ENCODE results near the gene CPPED1.

The CPPED1 gene

GRCh38 chr16:12845282-12845681 is 41.6 kb upstream of the CPPED1 start:
- Histone ChIP-seq H3F3A (ENCODE audit: control insufficient read depth, insufficient read depth) (no peaks in the 10 kb centered on the region), H3K4me1 (ENCODE audit: control insufficient read depth, low read length) (no peaks in the 10 kb centered on the region), H3K9me2 (replicated peaks; ENCODE audit: control insufficient read depth, low read length) (no peaks in the 10 kb centered on the region), H3K27me3 (ENCODE audit: control insufficient read depth, low read length) (no peaks in the 10 kb centered on the region), H3K36me3 (ENCODE audit: control insufficient read depth, low read length) (no peaks in the 10 kb centered on the region), H3K4me2 (ENCODE audit: low read length) (no peak overlapping the region), H3K27ac (ENCODE audit: low read depth, low read length) (no peak overlapping the region), H3K79me2 (ENCODE audit: control insufficient read depth, low read length) (no peaks in the 10 kb centered on the region), H3K9me3 (ENCODE audit: control insufficient read depth, insufficient read depth, low read length) (no peaks in the 10 kb centered on the region), H4K20me1 (ENCODE audit: control insufficient read depth, insufficient read depth, low read depth, low read length) (no peaks in the 10 kb centered on the region), H3K4me3 (ENCODE audit: low read length) (no peak overlapping the region)
- no peak for TF ChIP-seq CTCF (IDR thresholded peaks at IDR 0.05; ENCODE audit: low read depth, low read length, poor library complexity, severe bottlenecking)
- TF ChIP-seq EZH2phosphoT487 (IDR thresholded peaks at IDR 0.05; ENCODE audit: borderline replicate concordance, low read length), result no peak

- H3K4me1 ChIP-seq (ENCODE audit: control insufficient read depth, low read length), result no peaks in the 10 kb centered on the region
- H3K27me3 ChIP-seq (ENCODE audit: control insufficient read depth, low read length), result no peaks in the 10 kb centered on the region
- no peaks in the 10 kb centered on the region for H3F3A ChIP-seq (ENCODE audit: control insufficient read depth, insufficient read depth)
- H3K36me3 ChIP-seq (ENCODE audit: control insufficient read depth, low read length), result no peaks in the 10 kb centered on the region
- no peak overlapping the region for H3K4me2 ChIP-seq (ENCODE audit: low read length)
- H3K27ac ChIP-seq (ENCODE audit: low read depth, low read length), result no peak overlapping the region
- TF ChIP-seq EZH2phosphoT487 (IDR thresholded peaks at IDR 0.05; ENCODE audit: borderline replicate concordance, low read length) (no peak), CTCF (IDR thresholded peaks at IDR 0.05; ENCODE audit: low read depth, low read length, poor library complexity, severe bottlenecking) (no peak)
- no peaks in the 10 kb centered on the region for H3K9me2 ChIP-seq (replicated peaks; ENCODE audit: control insufficient read depth, low read length)
- H4K20me1 ChIP-seq (ENCODE audit: control insufficient read depth, insufficient read depth, low read depth, low read length), result no peaks in the 10 kb centered on the region
- no peaks in the 10 kb centered on the region for H3K9me3 ChIP-seq (ENCODE audit: control insufficient read depth, insufficient read depth, low read length)
- no peak overlapping the region for H3K4me3 ChIP-seq (ENCODE audit: low read length)
- no peaks in the 10 kb centered on the region for H3K79me2 ChIP-seq (ENCODE audit: control insufficient read depth, low read length)
These were observed 34.1 kb upstream of the CPPED1 start for GRCh38 chr16:12837756-12838155.

DNA sequence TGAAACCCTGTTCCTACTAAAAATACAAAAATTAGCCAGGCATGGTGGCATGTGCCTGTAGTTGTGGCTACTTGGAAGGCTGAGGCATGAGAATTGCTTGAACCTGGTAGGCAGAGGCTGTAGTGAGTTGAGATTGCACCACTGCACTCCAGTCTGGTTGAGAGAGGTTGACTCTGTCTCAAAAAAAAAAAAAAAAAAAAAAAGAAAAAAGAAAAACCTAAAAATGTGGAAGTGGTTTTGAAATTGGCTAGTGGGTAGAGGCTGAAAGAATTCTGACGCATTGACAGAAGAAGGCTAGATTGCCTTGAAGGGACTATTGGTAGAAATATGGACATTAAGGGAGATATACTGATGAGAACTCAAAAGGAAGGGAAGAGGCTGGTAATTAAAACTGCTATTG is 33.6 kb upstream of the CPPED1 start:
- Histone ChIP-seq H3K27ac (ENCODE audit: low read depth, low read length) (no peak overlapping the region), H3K36me3 (ENCODE audit: control insufficient read depth, low read length) (no peaks in the 10 kb centered on the region), H4K20me1 (ENCODE audit: control insufficient read depth, insufficient read depth, low read depth, low read length) (no peaks in the 10 kb centered on the region), H3K27me3 (ENCODE audit: control insufficient read depth, low read length) (no peaks in the 10 kb centered on the region), H3K79me2 (ENCODE audit: control insufficient read depth, low read length) (no peaks in the 10 kb centered on the region), H3K4me1 (ENCODE audit: control insufficient read depth, low read length) (no peaks in the 10 kb centered on the region), H3K4me3 (ENCODE audit: low read length) (no peak overlapping the region), H3F3A (ENCODE audit: control insufficient read depth, insufficient read depth) (no peaks in the 10 kb centered on the region), H3K9me3 (ENCODE audit: control insufficient read depth, insufficient read depth, low read length) (no peaks in the 10 kb centered on the region), H3K4me2 (ENCODE audit: low read length) (no peak overlapping the region), H3K9me2 (replicated peaks; ENCODE audit: control insufficient read depth, low read length) (no peaks in the 10 kb centered on the region)
- TF ChIP-seq CTCF (IDR thresholded peaks at IDR 0.05; ENCODE audit: low read depth, low read length, poor library complexity, severe bottlenecking) (no peak), EZH2phosphoT487 (IDR thresholded peaks at IDR 0.05; ENCODE audit: borderline replicate concordance, low read length) (no peak)

DNA sequence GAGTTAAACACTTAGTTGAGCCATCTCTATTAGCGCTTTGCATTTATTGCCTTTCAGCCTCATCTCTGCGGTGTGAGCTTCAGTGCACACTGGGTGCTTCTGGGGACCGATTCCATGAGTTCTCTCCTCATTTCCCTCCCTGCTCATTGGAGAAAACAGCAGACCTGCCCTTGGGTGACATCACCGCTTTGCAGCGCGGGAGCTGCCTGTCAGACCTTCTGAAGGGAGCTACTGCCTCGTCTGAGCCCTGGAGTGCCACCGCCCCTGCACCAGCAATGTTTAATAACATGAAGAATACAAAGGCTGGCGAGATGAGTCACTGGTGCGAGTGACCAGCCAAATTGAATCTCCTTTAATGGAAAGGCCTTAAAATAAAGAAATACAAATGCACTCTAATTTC is 30.2 kb upstream of the CPPED1 start:
- TF ChIP-seq EZH2phosphoT487 (IDR thresholded peaks at IDR 0.05; ENCODE audit: borderline replicate concordance, low read length) (no peak), CTCF (IDR thresholded peaks at IDR 0.05; ENCODE audit: low read depth, low read length, poor library complexity, severe bottlenecking) (no peak)
- no peaks in the 10 kb centered on the region for H3F3A ChIP-seq (ENCODE audit: control insufficient read depth, insufficient read depth)
- H3K36me3 ChIP-seq (ENCODE audit: control insufficient read depth, low read length), result no peaks in the 10 kb centered on the region
- H3K79me2 ChIP-seq (ENCODE audit: control insufficient read depth, low read length), result no peaks in the 10 kb centered on the region
- H3K9me3 ChIP-seq (ENCODE audit: control insufficient read depth, insufficient read depth, low read length), result no peaks in the 10 kb centered on the region
- H3K4me1 ChIP-seq (ENCODE audit: control insufficient read depth, low read length), result no peaks in the 10 kb centered on the region
- no peak overlapping the region for H3K27ac ChIP-seq (ENCODE audit: low read depth, low read length)
- no peaks in the 10 kb centered on the region; the same call in 1 of the 2 replicates for H3K27me3 ChIP-seq (ENCODE audit: control insufficient read depth, low read length)
- no peak overlapping the region for H3K4me2 ChIP-seq (ENCODE audit: low read length)
- H3K4me3 ChIP-seq (ENCODE audit: low read length), result no peak overlapping the region
- H3K9me2 ChIP-seq (replicated peaks; ENCODE audit: control insufficient read depth, low read length), result no peaks in the 10 kb centered on the region
- no peaks in the 10 kb centered on the region for H4K20me1 ChIP-seq (ENCODE audit: control insufficient read depth, insufficient read depth, low read depth, low read length)
